OCI-LY1 (cell line): Measurements from ENCODE around the gene RPS16.

Source experiments
- H2AFZ ChIP-seq: fragments of 200-600 bp; sonication (generic), shearing (Covaris generic); 2 replicates; pipeline ENCODE4 v1.6.0; 2014; ENCODE audit warnings: antibody characterized with exemption, mild to moderate bottlenecking, low read length
- H3F3A ChIP-seq: fragments of 200-600 bp; sonication (generic), shearing (Covaris generic); 2 replicates; pipeline ENCODE4 v1.6.0; 2014; ENCODE audit warnings: mild to moderate bottlenecking, antibody characterized with exemption, low read length, moderate library complexity; ENCODE audit not compliant: insufficient read depth
- H3K27ac ChIP-seq: fragments of 200-600 bp; sonication (generic); 2 replicates; pipeline ENCODE4 v1.5.1; 2014; ENCODE audit warnings: low read length, mixed run types, mild to moderate bottlenecking, low read depth; ENCODE audit not compliant: poor library complexity, severe bottlenecking
- H3K27me3 ChIP-seq: fragments of 200-600 bp; sonication (generic); 2 replicates; pipeline ENCODE4 v1.6.0; 2014; ENCODE audit warnings: antibody characterized with exemption, mild to moderate bottlenecking, low read length, moderate library complexity; ENCODE audit not compliant: insufficient read depth
- H3K36me3 ChIP-seq: fragments of 200-600 bp; sonication (generic); 2 replicates; pipeline ENCODE4 v1.6.1; 2014; ENCODE audit warnings: mild to moderate bottlenecking, antibody characterized with exemption, low read length, moderate library complexity, mixed read lengths; ENCODE audit not compliant: insufficient read depth
- H3K4me1 ChIP-seq: fragments of 200-600 bp; sonication (generic); 2 replicates; pipeline ENCODE4 v1.5.1; 2014; ENCODE audit warnings: mild to moderate bottlenecking, low read length, moderate library complexity; ENCODE audit not compliant: insufficient read depth, severe bottlenecking
- H3K4me2 ChIP-seq: fragments of 200-600 bp; sonication (generic), shearing (Covaris generic); 2 replicates; pipeline ENCODE4 v1.6.1; 2014; ENCODE audit warnings: low read length
- H3K4me3 ChIP-seq: fragments of 200-600 bp; sonication (generic); 2 replicates; pipeline ENCODE4 v1.5.1; 2014; ENCODE audit warnings: low read length, low read depth, mild to moderate bottlenecking, mixed read lengths; ENCODE audit not compliant: poor library complexity, severe bottlenecking
- H3K79me2 ChIP-seq: fragments of 200-600 bp; shearing (Covaris generic); 2 replicates; pipeline ENCODE4 v1.6.1; 2016; ENCODE audit warnings: mixed run types, low read length, mixed read lengths; ENCODE audit not compliant: insufficient read depth
- H3K9ac ChIP-seq: fragments of 200-600 bp; sonication (generic), shearing (Covaris generic); 2 replicates; pipeline ENCODE4 v1.6.1; 2014; ENCODE audit warnings: mild to moderate bottlenecking, low read length, mixed read lengths
- H3K9me2 ChIP-seq: fragments of 200-600 bp; sonication (generic), shearing (Covaris generic); 2 replicates; pipeline ENCODE4 v1.6.1; 2014; ENCODE audit warnings: low read depth, mild to moderate bottlenecking, low read length, mixed read lengths
- H3K9me3 ChIP-seq: fragments of 200-600 bp; shearing (Covaris generic); 2 replicates; pipeline ENCODE4 v1.6.1; 2014; ENCODE audit warnings: low read length, mixed read lengths
- H4K20me1 ChIP-seq: fragments of 200-600 bp; sonication (generic), shearing (Covaris generic); 2 replicates; pipeline ENCODE4 v1.6.0; 2016; ENCODE audit warnings: mild to moderate bottlenecking, low read length; ENCODE audit not compliant: insufficient read depth
- CTCF ChIP-seq: fragments of 200-600 bp; sonication (generic), shearing (Covaris generic); IDR thresholded peaks from 2 replicates; pipeline ENCODE4 v1.5.1; 2017; ENCODE audit warnings: mild to moderate bottlenecking, antibody characterized with exemption, low read length, moderate library complexity, mixed read lengths
- EZH2 ChIP-seq: fragments of 200-600 bp; sonication (generic), shearing (Covaris generic); IDR thresholded peaks from 2 replicates; pipeline ENCODE4 v1.8.0; 2017; ENCODE audit warnings: borderline replicate concordance, mixed run types, mild to moderate bottlenecking, antibody characterized with exemption, low read length, moderate library complexity, mixed read lengths

RPS16 gene

DNA sequence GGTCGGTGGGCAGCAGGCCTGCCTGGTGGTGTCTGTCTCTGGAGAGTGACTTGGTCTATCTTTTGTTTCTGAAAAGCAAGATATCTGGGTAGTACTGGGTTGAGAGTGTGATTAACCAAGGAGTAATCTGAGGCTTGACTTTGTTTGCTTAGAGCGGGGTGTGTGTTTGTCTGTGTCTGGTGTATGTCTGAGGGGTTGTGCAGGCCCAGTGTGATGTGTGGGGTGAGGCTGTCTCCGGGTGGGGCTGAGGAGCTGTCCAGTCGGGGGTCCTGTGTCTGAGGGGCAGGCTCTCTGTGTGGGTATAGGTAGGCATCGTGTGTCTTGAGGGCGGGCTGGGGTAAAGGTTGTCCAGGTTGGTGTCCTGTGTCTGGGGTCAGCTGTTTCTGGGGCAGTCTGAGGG is 33.8 kb upstream of the RPS16 start:
- no peak overlapping the region for H3K4me3 ChIP-seq
- no peaks in the 10 kb centered on the region for H3K9me3 ChIP-seq
- H3K27me3 ChIP-seq = no peaks in the 10 kb centered on the region
- no peaks in the 10 kb centered on the region for H4K20me1 ChIP-seq
- H3K27ac ChIP-seq = no peak overlapping the region
- no peaks in the 10 kb centered on the region for H3K4me1 ChIP-seq
- H3K9me2 ChIP-seq = no peaks in the 10 kb centered on the region
- H3K9ac ChIP-seq = no peak overlapping the region
- TF ChIP-seq EZH2 (no peak), CTCF (no peak)
- H2AFZ ChIP-seq = no peak overlapping the region
- H3K79me2 ChIP-seq = no peaks in the 10 kb centered on the region
- no peaks in the 10 kb centered on the region for H3F3A ChIP-seq
- no peak overlapping the region for H3K4me2 ChIP-seq
- H3K36me3 ChIP-seq = peaks cover 97% of the 10 kb centered on the region

DNA sequence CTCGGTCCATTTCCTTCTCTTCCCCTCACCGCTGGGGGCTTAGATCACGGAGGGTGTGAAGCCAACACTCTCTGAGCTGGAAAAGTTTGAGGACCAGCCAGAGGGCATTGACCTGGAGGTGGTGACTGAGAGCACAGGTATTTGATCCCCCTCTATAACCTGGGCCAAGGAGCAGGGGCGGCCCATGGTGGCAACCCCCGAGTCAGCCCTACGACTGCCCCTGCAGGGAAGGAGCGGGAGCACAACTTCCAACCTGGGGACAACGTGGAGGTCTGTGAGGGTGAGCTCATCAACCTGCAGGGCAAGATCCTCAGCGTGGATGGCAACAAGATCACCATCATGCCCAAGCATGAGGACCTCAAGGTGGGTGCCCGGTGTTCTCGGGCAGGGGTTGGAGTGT is 33.3 kb upstream of the RPS16 start:
- Histone ChIP-seq H3K4me1 (no peaks in the 10 kb centered on the region), H3K9me3 (no peaks in the 10 kb centered on the region), H2AFZ (no peak overlapping the region), H4K20me1 (no peaks in the 10 kb centered on the region), H3K9ac (no peak overlapping the region), H3K4me3 (no peak overlapping the region), H3K27me3 (no peaks in the 10 kb centered on the region), H3K9me2 (no peaks in the 10 kb centered on the region), H3K79me2 (no peaks in the 10 kb centered on the region), H3F3A (no peaks in the 10 kb centered on the region), H3K4me2 (no peak overlapping the region), H3K36me3 (peaks cover 96% of the 10 kb centered on the region), H3K27ac (no peak overlapping the region)
- TF ChIP-seq EZH2 = no peak
- TF ChIP-seq CTCF = no peak

DNA sequence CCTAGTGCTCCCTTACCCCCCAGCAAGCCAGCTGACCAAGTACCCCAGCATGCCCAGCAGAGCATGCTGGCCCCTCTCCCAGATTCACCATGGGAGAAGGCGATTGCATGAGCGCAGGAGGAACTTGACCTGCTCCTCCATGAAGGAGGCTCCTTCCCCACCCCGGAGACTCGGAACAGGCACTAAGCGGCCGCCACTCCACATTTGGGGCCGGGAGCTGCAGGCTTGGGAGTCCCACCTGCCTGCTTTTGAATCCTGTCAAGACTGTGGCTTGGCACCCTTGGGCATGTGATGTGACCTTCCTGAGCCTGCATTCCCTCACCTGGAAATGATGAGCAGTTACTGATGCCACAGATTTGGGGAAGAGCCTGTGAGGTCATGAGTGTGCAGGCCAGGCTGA is 32.2 kb upstream of the RPS16 start:
- no peak overlapping the region for H3K27ac ChIP-seq
- no peaks in the 10 kb centered on the region for H4K20me1 ChIP-seq
- no peaks in the 10 kb centered on the region for H3K9me3 ChIP-seq
- no peaks in the 10 kb centered on the region for H3K4me1 ChIP-seq
- H2AFZ ChIP-seq = no peak overlapping the region
- H3K79me2 ChIP-seq = no peaks in the 10 kb centered on the region
- peaks cover 92% of the 10 kb centered on the region for H3K36me3 ChIP-seq
- TF ChIP-seq CTCF = no peak
- no peak for TF ChIP-seq EZH2
- H3K9me2 ChIP-seq = no peaks in the 10 kb centered on the region
- H3K4me2 ChIP-seq = no peak overlapping the region
- no peaks in the 10 kb centered on the region for H3K27me3 ChIP-seq
- H3K9ac ChIP-seq = no peak overlapping the region
- H3K4me3 ChIP-seq = no peak overlapping the region
- H3F3A ChIP-seq = no peaks in the 10 kb centered on the region
